Stimulated activated CD8-positive, alpha-beta memory T cell treated with anti-CD3 and anti-CD28 coated beads, Interleukin-4, amount 100 ng/mL, for 48 hours (primary cell): ENCODE measurements around the gene ZNF544.
A peak's percentile ranks its signal among the peaks of the same experiment; 100 is the strongest.

Experiments used
- DNase-seq: peaks from one replicate; pipeline ENCODE4 v3.0.0-alpha.2; 2020

Gene ZNF544

DNA sequence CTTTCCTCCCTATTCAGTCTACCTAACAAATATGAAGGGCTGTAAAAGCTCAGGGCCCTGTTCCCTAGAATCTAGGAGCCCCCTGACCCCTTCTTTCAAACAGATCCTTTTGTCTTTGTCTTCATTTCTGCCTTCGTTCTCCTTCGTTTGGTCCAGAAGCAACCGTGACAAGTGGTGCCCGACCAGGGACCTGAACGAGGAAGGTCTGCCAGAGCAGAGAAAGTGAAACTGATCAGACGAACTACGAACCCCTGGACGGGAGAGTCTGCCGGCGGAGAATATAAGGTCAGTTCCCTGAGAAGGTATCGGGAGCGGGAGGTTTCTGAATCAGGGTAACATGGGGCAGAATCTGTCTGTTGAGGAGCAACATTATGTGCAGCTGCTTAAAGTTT, 77.2 kb downstream of the ZNF544 start:
- peak; percentile 29 for DNase-seq

DNA sequence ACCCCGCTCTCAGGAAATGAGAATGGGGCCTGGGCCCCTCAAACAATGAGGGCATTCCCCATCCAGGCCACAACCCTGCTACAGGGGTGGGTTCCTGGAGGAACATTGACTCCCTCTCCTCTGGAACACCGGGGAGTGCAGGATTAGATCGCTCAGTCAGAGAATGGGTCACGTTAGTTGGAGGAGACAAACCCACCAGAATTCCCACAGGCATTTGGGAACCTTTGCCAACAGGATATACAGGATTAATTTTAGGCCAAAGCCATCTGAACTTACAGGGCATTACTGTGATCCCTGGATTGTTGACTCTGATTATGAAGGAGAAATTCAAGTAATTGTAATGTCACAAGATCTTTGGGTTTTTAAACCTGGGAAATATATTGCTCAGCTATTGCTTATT, 79.0 kb downstream of the ZNF544 start:
- no peak for DNase-seq

DNA sequence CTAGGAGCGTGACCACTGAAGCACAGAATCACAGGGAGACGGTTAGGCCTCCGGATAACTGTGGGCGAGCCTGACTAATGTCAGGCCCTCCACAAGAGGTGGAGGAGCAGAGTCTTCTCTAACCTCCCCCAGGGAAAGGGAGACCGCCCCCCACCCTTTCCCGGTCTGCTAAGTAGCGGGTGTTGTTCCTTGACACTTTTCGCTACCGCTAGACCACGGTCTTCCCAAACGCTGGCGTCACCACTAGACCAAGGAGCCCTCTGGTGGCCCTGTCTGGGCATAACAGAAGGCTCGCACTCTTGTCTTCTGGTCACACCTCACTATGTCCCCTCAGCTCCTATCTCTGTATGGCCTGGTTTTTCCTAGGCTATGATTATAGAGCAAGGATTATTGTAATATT, 82.0 kb downstream of the ZNF544 start:
- peak; percentile 42 for DNase-seq

DNA sequence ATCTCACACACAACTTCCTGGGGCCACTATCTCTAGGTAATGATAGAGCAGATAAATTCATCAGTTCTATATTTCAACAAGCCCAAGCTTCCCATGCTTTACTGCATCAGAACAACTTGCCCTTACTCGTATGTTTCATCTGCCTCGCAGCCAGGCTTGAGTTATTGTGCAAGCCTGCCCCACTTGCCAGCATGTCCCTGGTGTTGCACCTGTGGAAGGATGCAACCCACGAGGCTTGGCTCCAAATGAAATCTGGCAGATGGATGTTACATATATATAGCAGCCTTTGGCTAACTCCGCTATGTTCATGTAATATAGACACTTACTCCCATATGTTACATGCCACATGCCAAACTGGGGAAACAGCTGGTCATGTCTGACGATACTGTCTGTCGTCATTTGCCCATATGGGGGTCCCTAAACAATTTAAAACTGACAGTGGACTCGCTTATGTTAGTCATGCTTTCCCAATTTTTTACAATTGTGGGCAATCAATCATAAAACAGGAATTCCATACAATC, 82.7 kb downstream of the ZNF544 start:
- no peak for DNase-seq
